Breast epithelium (tissue), 3 donors: ENCODE results near the gene GRIK3.

Source experiments
- CTCF ChIP-seq, 3 donors: fragments of 450-650 bp; IDR thresholded peaks; one replicate each; pipeline ENCODE4 v1.5.1; 2016 to 2017; ENCODE audit warnings: antibody characterized with exemption in 3 of 3, mild to moderate bottlenecking in 3 of 3, moderate library complexity in 3 of 3
- POLR2A ChIP-seq: fragments of 450-650 bp; IDR thresholded peaks from one replicate; pipeline ENCODE4 v1.6.1; 2016; ENCODE audit warnings: antibody characterized with exemption, mild to moderate bottlenecking, moderate library complexity

- TF ChIP-seq CTCF (IDR thresholded peaks at IDR 0.05) (no peak), POLR2A (no peak)
Observed at GRCh38 chr1:37035796-37036666, 1.7 kb upstream of the GRIK3 start.
